ENCODE measurements around the gene TNIP3.

TNIP3 gene

GRCh38 chr4:121151942-121152341, 12.2 kb downstream of the TNIP3 start:
- no peak overlapping the region for H3K4me3 ChIP-seq (ENCODE audit: low read depth, low read length)
- in situ Hi-C loops (cut with HindIII; ENCODE audit: low sequenced_read_pairs) = no loop called here
- TF ChIP-seq CTCF (IDR thresholded peaks at IDR 0.05; ENCODE audit: low read depth, low read length) = no peak
- DNase-seq (ENCODE audit: low read depth, low spot score) = no peak

GRCh38 chr4:121150486-121150885, 13.6 kb downstream of the TNIP3 start:
- no peak for TF ChIP-seq CTCF (IDR thresholded peaks at IDR 0.05; ENCODE audit: low read depth, low read length)
- DNase-seq (ENCODE audit: low read depth, low spot score) = no peak
- H3K4me3 ChIP-seq (ENCODE audit: low read depth, low read length) = no peak overlapping the region
- in situ Hi-C loops (cut with HindIII; ENCODE audit: low sequenced_read_pairs) = no loop called here

GRCh38 chr4:121150003-121150402, 14.1 kb downstream of the TNIP3 start:
- no peak overlapping the region for H3K4me3 ChIP-seq (ENCODE audit: low read depth, low read length)
- in situ Hi-C loops (cut with HindIII; ENCODE audit: low sequenced_read_pairs) = no loop called here
- TF ChIP-seq CTCF (IDR thresholded peaks at IDR 0.05; ENCODE audit: low read depth, low read length) = no peak
- DNase-seq (ENCODE audit: low read depth, low spot score) = no peak

GRCh38 chr4:121148621-121149020, 15.5 kb downstream of the TNIP3 start:
- H3K4me3 ChIP-seq (ENCODE audit: low read depth, low read length) = no peak overlapping the region
- no peak for DNase-seq (ENCODE audit: low read depth, low spot score)
- TF ChIP-seq CTCF (IDR thresholded peaks at IDR 0.05; ENCODE audit: low read depth, low read length) = no peak
- in situ Hi-C loops (cut with HindIII; ENCODE audit: low sequenced_read_pairs) = no loop called here

- in situ Hi-C loops (cut with HindIII; ENCODE audit: low sequenced_read_pairs) = no loop called here
- no peak overlapping the region for H3K4me3 ChIP-seq (ENCODE audit: low read depth, low read length)
- no peak for DNase-seq (ENCODE audit: low read depth, low spot score)
- no peak for TF ChIP-seq CTCF (IDR thresholded peaks at IDR 0.05; ENCODE audit: low read depth, low read length)
Observed at GRCh38 chr4:121148000-121148399, 16.1 kb downstream of the TNIP3 start.

GRCh38 chr4:121146530-121146929, 17.6 kb downstream of the TNIP3 start:
- in situ Hi-C loops (cut with HindIII; ENCODE audit: low sequenced_read_pairs) = no loop called here
- no peak for TF ChIP-seq CTCF (IDR thresholded peaks at IDR 0.05; ENCODE audit: low read depth, low read length)
- peak; percentile 80 for DNase-seq (ENCODE audit: low read depth, low spot score)
- H3K4me3 ChIP-seq (ENCODE audit: low read depth, low read length) = no peak overlapping the region

GRCh38 chr4:121145430-121145829, 18.7 kb downstream of the TNIP3 start:
- DNase-seq (ENCODE audit: low read depth, low spot score) = no peak
- no peak overlapping the region for H3K4me3 ChIP-seq (ENCODE audit: low read depth, low read length)
- TF ChIP-seq CTCF (IDR thresholded peaks at IDR 0.05; ENCODE audit: low read depth, low read length) = no peak
- in situ Hi-C loops (cut with HindIII; ENCODE audit: low sequenced_read_pairs) = no loop called here
